GM12873 (cell line): Measurements from ENCODE around the gene HSPA12A.

Experiments
- TF ChIP-seq, protein P1 (sequence below): IDR thresholded peaks from 2 replicates; pipeline ENCODE4 v1.5.1; 2012; ENCODE audit warnings: low read depth, mild to moderate bottlenecking, moderate library complexity, low read length, control low read depth; ENCODE audit not compliant: insufficient read depth; ENCODE audit errors: missing control alignments

The HSPA12A gene

DNA sequence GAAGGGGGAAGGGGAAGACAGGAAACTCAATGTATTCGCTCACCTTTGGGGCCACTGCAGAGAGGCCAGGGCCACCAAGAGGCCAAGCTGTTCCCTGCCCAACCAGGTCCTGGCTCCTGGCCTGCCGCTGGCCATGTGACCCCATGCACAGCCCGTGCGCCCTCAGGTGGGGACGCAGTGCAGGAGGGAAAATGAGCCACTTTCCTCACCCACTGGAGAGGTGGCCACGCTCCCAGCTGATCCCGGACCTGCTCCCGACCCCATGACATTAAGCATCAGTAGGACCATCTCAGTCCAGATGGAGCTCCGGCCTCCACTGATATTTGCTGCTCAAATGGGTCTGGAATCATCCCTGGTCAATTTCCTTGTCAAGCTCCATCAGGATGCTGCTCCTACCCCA is 40.2 kb downstream of the HSPA12A start:
- TF ChIP-seq, protein P1, sequence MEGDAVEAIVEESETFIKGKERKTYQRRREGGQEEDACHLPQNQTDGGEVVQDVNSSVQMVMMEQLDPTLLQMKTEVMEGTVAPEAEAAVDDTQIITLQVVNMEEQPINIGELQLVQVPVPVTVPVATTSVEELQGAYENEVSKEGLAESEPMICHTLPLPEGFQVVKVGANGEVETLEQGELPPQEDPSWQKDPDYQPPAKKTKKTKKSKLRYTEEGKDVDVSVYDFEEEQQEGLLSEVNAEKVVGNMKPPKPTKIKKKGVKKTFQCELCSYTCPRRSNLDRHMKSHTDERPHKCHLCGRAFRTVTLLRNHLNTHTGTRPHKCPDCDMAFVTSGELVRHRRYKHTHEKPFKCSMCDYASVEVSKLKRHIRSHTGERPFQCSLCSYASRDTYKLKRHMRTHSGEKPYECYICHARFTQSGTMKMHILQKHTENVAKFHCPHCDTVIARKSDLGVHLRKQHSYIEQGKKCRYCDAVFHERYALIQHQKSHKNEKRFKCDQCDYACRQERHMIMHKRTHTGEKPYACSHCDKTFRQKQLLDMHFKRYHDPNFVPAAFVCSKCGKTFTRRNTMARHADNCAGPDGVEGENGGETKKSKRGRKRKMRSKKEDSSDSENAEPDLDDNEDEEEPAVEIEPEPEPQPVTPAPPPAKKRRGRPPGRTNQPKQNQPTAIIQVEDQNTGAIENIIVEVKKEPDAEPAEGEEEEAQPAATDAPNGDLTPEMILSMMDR, result no peak

DNA sequence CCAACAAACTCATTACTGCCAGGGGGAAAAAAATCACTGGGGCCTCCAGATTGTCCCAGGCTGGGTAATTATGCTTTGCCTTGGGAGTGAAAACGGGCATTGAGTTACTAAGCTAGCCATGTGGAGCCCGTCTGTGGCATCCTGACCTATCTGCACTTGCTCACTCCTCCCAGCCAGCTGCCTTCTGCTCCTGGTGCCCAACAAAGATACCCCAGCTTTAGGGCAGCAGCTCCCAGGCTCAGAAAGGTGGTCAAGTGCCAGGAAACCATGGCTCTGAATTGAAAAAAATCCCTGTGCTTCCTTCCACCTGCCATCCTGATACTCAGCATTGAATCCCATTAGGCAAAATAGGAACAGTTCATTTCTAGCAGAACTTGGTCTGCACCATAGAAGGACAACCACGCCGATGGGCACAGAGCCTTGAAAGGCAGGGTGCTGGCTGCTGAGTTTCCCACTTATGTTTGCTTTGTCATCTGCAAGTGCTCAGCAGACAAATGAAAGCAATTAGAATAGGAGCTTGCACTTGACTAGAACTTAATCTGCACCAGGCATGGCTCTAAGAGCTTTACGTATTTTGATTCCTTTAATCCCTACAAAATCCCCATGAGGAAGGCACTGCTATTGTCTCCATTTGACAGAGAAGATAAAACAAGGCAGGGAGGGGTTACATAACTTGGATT is 42.8 kb downstream of the HSPA12A start:
- TF ChIP-seq, protein P1, result no peak

DNA sequence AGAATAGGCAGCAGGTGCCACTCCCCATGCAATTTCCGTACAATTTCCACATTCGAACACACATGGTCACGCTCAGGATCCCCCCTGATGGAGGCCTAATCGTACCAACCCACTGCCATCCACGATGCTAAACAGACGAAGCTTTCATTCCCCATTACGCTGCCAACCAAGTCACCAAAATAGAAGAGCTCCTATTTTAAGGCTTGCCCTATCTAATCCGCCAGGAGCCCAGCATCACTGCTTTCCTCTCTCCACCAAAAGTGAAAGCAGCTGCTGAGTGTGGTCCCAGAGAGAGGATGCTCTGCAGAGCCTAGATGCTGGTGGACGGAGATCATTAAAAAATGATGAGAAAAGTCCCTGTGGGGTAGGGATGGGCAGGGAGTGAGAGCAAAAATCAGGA is 43.3 kb downstream of the HSPA12A start:
- TF ChIP-seq, protein P1, result no peak

DNA sequence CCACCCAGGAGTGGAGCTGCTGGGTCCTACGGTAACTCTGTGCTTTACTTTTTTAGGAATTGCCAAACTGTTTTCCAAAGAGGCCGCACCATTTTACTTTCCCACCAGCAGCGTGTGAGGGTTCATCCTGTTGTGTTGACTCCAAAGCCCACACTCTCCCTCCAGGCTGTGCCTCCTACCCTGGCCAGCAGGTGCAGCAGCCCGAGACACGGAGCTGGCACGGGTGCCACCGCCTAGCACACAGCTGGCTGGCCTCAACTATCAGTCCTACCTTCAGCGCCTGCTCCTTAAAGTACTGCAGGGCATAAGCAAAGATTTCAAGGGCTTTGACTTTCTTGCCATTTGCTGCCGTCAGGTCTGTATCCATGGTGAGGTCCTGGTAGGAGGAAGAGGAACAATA is 44.0 kb downstream of the HSPA12A start:
- TF ChIP-seq, protein P1, result no peak

DNA sequence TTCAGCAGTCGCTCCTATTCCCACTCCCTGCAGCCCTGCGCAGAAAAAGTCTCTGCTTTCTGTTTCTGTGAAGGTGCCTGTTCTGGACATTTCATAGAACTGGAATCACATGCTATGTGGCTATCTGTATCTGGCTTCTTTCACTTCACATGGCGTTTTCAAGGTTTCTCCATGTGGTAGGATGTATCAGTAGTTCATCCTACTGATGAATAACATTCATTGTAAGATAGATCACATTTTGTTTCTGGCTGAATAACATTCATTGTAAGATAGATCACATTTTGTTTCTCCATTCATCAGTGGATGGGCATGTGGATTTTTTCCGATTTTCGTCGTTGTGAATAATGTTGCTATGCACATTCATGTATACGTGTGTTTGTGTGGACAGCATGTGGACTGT is 44.5 kb downstream of the HSPA12A start:
- TF ChIP-seq, protein P1, result no peak

DNA sequence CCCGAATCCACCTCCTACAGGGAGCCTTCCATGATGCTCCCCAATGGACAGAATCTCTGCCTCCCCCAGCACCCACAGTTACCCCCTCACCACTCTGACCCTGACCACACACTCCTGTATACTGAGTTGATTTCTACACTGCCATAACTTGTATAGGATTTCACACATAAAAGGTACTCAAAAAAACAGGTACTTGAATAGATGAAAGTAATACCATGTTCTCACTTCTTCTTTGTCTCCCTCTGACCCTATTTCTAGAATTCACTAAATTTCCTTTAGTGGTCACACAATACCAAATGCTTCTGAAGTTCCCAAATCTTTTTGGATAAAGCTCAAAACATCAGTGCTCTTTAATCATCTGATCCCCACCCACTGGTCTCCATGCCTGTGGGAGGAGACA is 45.4 kb downstream of the HSPA12A start:
- TF ChIP-seq, protein P1, result no peak

DNA sequence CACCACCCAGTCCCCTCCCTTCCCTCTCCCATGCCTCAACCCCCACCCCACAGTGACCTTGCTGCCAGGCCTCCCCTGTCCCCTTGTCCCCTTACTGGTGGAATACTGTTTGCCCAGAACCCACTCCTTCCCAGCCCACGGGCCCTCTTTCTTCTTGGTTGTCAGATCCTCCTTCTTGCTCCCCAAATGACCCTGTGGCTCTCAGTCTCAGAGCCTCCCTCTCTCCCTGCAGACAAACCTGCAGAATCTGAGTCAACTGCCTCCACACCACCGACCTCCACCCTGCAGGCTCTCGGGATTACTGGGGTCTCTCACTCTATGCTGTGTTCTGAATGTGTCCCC is 47.5 kb downstream of the HSPA12A start:
- TF ChIP-seq, protein P1, result no peak
